Astrocyte (in vitro differentiated cells and primary cell): ENCODE results near the gene RPN2. TPM values are rescaled to one million over a fixed set of nuclear protein-coding genes. Genes with fewer than 3 reads are reported as not detected.

Experiments
- DNase-seq: peaks from one replicate; pipeline ENCODE4 v3.0.0-alpha.2; 2010; ENCODE audit warnings: low read depth
- FAIRE-seq: peaks from 2 replicates; lab custom pipeline; 2011; peaks lifted over from hg19 to GRCh38; lab: Jason Lieb, UNC
- H2AFZ ChIP-seq: 2 replicates; pipeline ENCODE4 v1.6.0; 2012; ENCODE audit warnings: low read depth, low read length, inconsistent platforms
- H3K27ac ChIP-seq: 2 replicates; pipeline ENCODE4 v1.5.1; 2011; ENCODE audit warnings: low read depth, low read length, inconsistent platforms
- H3K27me3 ChIP-seq: 2 replicates; pipeline ENCODE4 v1.6.0; 2011; ENCODE audit warnings: low read length, inconsistent platforms; ENCODE audit not compliant: insufficient read depth
- H3K36me3 ChIP-seq: 2 replicates; pipeline ENCODE4 v1.5.1; 2011; ENCODE audit warnings: low read length, inconsistent platforms; ENCODE audit not compliant: insufficient read depth
- H3K4me1 ChIP-seq: 2 replicates; pipeline ENCODE4 v1.5.1; 2011; ENCODE audit warnings: low read length, inconsistent platforms; ENCODE audit not compliant: insufficient read depth
- H3K4me2 ChIP-seq: 2 replicates; pipeline ENCODE4 v1.6.0; 2012; ENCODE audit warnings: low read length, inconsistent platforms
- H3K4me3 ChIP-seq: 2 replicates; pipeline ENCODE4 v1.5.1; 2011; ENCODE audit warnings: low read depth, mild to moderate bottlenecking, low read length, inconsistent platforms; ENCODE audit not compliant: insufficient read depth
- H3K79me2 ChIP-seq: 2 replicates; pipeline ENCODE4 v1.6.0; 2012; ENCODE audit warnings: mild to moderate bottlenecking, low read length, inconsistent platforms; ENCODE audit not compliant: insufficient read depth
- H3K9ac ChIP-seq: 2 replicates; pipeline ENCODE4 v1.6.0; 2012; ENCODE audit warnings: mild to moderate bottlenecking, low read length, inconsistent platforms
- H3K9me3 ChIP-seq: 2 replicates; pipeline ENCODE4 v1.5.1; 2012; ENCODE audit warnings: low read depth, mild to moderate bottlenecking, low read length, inconsistent platforms; ENCODE audit not compliant: insufficient read depth
- H4K20me1 ChIP-seq: 2 replicates; pipeline ENCODE4 v1.6.0; 2012; ENCODE audit warnings: low read length, inconsistent platforms; ENCODE audit not compliant: insufficient read depth
- H3K27ac Mint-ChIP-seq: one replicate; pipeline ENCODE4 v1.8.0; 2021; ENCODE audit warnings: mild to moderate bottlenecking, mixed read lengths; ENCODE audit not compliant: unreplicated experiment
- H3K27me3 Mint-ChIP-seq: one replicate; pipeline ENCODE4 v1.8.0; 2021; ENCODE audit warnings: low read depth, mixed read lengths; ENCODE audit not compliant: unreplicated experiment
- H3K36me3 Mint-ChIP-seq: one replicate; pipeline ENCODE4 v1.8.0; 2021; ENCODE audit warnings: low read depth, mixed read lengths; ENCODE audit not compliant: unreplicated experiment
- H3K4me1 Mint-ChIP-seq: one replicate; pipeline ENCODE4 v1.8.0; 2021; ENCODE audit warnings: low read depth, mixed read lengths; ENCODE audit not compliant: unreplicated experiment
- H3K4me3 Mint-ChIP-seq: one replicate; pipeline ENCODE4 v1.8.0; 2021; ENCODE audit warnings: mild to moderate bottlenecking, moderate library complexity, mixed read lengths; ENCODE audit not compliant: unreplicated experiment
- H3K9me3 Mint-ChIP-seq: one replicate; pipeline ENCODE4 v1.8.0; 2021; ENCODE audit warnings: mild to moderate bottlenecking, mixed read lengths; ENCODE audit not compliant: unreplicated experiment
- CTCF ChIP-seq: IDR thresholded peaks from 2 replicates; pipeline ENCODE4 v1.5.1; 2011; ENCODE audit warnings: low read depth, mild to moderate bottlenecking, inconsistent platforms, low read length, moderate library complexity; ENCODE audit not compliant: insufficient read depth
- EZH2 ChIP-seq: IDR thresholded peaks from 2 replicates; pipeline ENCODE4 v1.6.1; 2012; ENCODE audit warnings: mild to moderate bottlenecking, low read length, inconsistent platforms; ENCODE audit not compliant: insufficient read depth
- total RNA-seq: library from RNA; stranded (reverse); gene quantifications from 2 replicates; pipeline ENCODE4 v1.2.1, GENCODE V29; 2021

The RPN2 gene
- total RNA-seq, 1 donor from 2014 or later = 259 TPM

GRCh38 chr20:37266940-37267666, 88.0 kb downstream of the RPN2 start:
- Histone ChIP-seq H3K9ac (no peak overlapping the region), H3K27me3 (no peaks in the 10 kb centered on the region), H3K36me3 (no peaks in the 10 kb centered on the region), H2AFZ (peak overlapping the region; percentile 41), H3K4me1 (peaks cover 7% of the 10 kb centered on the region), H3K27ac (no peak overlapping the region), H4K20me1 (no peaks in the 10 kb centered on the region), H3K4me2 (no peak overlapping the region), H3K79me2 (no peaks in the 10 kb centered on the region), H3K9me3 (no peaks in the 10 kb centered on the region), H3K4me3 (no peak overlapping the region)
- H3K27ac Mint-ChIP-seq = no peak overlapping the region
- H3K4me3 Mint-ChIP-seq = no peak overlapping the region
- FAIRE-seq (no peak), DNase-seq (no peak)
- H3K4me1 Mint-ChIP-seq = peaks cover 5% of the 10 kb centered on the region
- peaks cover 8% of the 10 kb centered on the region for H3K27me3 Mint-ChIP-seq
- H3K9me3 Mint-ChIP-seq = no peaks in the 10 kb centered on the region
- TF ChIP-seq CTCF = no peak
- TF ChIP-seq EZH2 = no peak
- no peaks in the 10 kb centered on the region for H3K36me3 Mint-ChIP-seq

GRCh38 chr20:37267667-37268313, 88.7 kb downstream of the RPN2 start:
- H3K27me3 Mint-ChIP-seq = peaks cover 4% of the 10 kb centered on the region

More at GRCh38 chr20:37267667-37268313, 88.7 kb downstream of the RPN2 start:
- Mint-ChIP-seq H3K9me3 (no peaks in the 10 kb centered on the region), H3K4me1 (peaks cover 5% of the 10 kb centered on the region), H3K27ac (no peak overlapping the region), H3K4me3 (no peak overlapping the region), H3K36me3 (no peaks in the 10 kb centered on the region)
- Histone ChIP-seq H3K36me3 (no peaks in the 10 kb centered on the region), H3K9me3 (no peaks in the 10 kb centered on the region), H3K4me2 (no peak overlapping the region), H3K27ac (no peak overlapping the region), H3K4me3 (no peak overlapping the region), H4K20me1 (no peaks in the 10 kb centered on the region), H3K9ac (no peak overlapping the region), H2AFZ (peak overlapping the region; percentile 41), H3K79me2 (no peaks in the 10 kb centered on the region), H3K4me1 (peaks cover 7% of the 10 kb centered on the region), H3K27me3 (no peaks in the 10 kb centered on the region)
- no peak for DNase-seq
- TF ChIP-seq CTCF (no peak), EZH2 (no peak)
- FAIRE-seq = no peak
